Measurements from ENCODE around the gene ADAM8. TPM values are rescaled to one million over a fixed set of nuclear protein-coding genes. Genes with fewer than 3 reads are reported as not detected.
"Not testable (repeated sequence)": the region's sequence is repeated elsewhere in the genome, so short reads cannot be mapped to it uniquely, and the experiment has no call there.

Gene ADAM8
- total RNA-seq, 1 donor from 2014 or later, result 20.3 TPM

DNA sequence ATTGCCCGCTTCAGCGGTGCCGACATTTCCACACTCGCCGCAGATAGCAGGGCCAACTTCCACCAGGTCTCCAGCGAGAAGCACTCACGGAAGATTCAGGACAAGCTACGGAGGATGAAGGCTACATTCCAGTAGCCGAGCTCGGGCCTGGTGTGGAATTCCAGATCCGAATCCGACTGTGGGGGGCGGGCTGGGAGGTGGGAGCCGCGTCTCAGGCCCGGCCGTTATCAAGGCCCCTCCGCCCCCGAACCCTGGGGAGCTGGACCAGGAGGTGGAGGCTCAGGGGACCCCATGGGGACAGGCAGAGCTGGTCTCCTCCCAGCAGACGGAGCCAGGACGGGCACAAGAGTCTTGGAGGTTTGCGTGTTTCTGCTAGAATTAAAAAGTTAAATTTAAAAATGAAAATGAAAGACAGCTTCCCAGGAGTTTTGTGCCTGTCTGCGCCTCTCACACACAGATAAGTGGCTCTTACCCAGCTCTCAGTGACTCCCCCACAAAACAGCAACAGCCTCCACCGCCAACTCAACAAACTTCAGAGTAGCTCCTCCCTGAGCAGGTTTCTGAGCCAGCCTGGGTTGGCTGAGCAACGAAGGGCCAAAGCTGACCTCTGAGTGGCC lies 51.8 kb downstream of the ADAM8 start:
- TF ChIP-seq, protein P1, sequence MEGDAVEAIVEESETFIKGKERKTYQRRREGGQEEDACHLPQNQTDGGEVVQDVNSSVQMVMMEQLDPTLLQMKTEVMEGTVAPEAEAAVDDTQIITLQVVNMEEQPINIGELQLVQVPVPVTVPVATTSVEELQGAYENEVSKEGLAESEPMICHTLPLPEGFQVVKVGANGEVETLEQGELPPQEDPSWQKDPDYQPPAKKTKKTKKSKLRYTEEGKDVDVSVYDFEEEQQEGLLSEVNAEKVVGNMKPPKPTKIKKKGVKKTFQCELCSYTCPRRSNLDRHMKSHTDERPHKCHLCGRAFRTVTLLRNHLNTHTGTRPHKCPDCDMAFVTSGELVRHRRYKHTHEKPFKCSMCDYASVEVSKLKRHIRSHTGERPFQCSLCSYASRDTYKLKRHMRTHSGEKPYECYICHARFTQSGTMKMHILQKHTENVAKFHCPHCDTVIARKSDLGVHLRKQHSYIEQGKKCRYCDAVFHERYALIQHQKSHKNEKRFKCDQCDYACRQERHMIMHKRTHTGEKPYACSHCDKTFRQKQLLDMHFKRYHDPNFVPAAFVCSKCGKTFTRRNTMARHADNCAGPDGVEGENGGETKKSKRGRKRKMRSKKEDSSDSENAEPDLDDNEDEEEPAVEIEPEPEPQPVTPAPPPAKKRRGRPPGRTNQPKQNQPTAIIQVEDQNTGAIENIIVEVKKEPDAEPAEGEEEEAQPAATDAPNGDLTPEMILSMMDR (IDR thresholded peaks at IDR 0.05), result no peak
- Histone ChIP-seq H3K4me3 (no peak overlapping the region), H3K4me1 (no peaks in the 10 kb centered on the region), H3K27me3 (peaks cover 37% of the 10 kb centered on the region), H3K27ac (no peak overlapping the region), H3K36me3 (no peaks in the 10 kb centered on the region), H3K9me3 (no peaks in the 10 kb centered on the region)
- ATAC-seq (peak; percentile 62), DNase-seq (no peak)
- intact Hi-C loops (cut with DNase I), result no loop called here

DNA sequence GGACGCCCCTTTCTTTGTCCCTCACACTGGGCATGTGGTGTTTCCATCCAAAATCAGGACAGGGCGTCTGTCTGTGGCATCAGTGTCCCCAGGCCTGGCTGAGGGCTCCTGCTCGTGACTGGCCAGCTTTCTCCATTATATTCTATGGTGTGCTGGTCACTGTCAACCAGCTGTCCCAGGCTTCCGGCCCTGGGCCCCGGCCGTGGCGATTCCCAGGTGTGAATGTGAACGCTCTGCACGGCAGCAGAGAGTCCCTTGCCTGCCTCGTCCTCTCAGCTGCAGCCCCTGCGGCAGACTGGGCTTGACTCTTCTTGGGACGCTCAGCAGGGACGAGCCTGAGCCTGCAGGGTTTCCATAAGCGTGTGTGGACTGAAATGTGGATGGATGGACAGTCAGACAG lies 52.6 kb downstream of the ADAM8 start:
- H3K27me3 ChIP-seq, result peaks cover 37% of the 10 kb centered on the region
- H3K36me3 ChIP-seq, result no peaks in the 10 kb centered on the region
- intact Hi-C loops (cut with DNase I), result no loop called here
- H3K9me3 ChIP-seq, result no peaks in the 10 kb centered on the region
- DNase-seq (no peak), ATAC-seq (no peak)
- no peak overlapping the region for H3K4me3 ChIP-seq
- TF ChIP-seq, protein P1 (IDR thresholded peaks at IDR 0.05), result no peak
- H3K4me1 ChIP-seq, result no peaks in the 10 kb centered on the region
- H3K27ac ChIP-seq, result no peak overlapping the region

DNA sequence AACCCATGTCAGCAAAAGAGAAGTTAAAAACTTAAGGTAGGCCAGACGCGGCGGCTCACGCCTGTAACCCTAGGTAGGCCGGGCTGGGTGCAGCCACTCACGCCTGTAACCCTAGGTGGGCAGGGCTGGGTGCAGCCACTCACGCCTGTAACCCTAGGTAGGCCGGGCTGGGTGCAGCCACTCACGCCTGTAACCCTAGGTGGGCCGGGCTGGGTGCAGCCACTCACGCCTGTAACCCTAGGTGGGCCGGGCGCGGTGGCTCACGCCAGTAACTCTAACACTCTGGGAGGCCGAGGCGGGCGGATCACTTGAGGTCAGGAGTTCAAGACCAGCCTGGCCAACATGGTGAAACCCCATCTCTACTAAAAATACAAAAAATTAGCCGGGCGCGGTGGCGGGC lies 54.9 kb downstream of the ADAM8 start:
- H3K27ac ChIP-seq; H3K4me3 ChIP-seq; H3K9me3 ChIP-seq; intact Hi-C loops (cut with DNase I); H3K36me3 ChIP-seq; H3K4me1 ChIP-seq; DNase-seq; ATAC-seq: not testable (repeated sequence)
- peaks cover 20% of the 10 kb centered on the region for H3K27me3 ChIP-seq

DNA sequence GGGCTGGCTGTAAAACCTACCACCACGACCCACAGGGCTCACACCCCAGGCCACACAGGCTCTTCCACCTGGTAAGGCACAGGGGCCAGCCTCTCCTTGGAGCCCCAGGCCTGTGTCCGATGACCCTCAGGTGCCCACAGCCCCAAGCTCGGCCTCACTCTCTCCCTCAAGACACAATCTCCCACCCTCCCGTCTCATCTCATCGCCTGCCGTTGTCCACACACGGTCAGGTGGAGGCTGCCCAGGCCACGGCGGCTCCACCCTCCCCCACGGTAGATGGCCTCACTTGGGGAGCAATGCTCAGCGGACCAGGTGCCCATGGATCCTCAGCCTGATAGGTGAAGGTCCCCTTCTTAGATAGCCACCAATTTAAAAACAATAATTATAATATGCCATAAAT lies 55.3 kb downstream of the ADAM8 start:
- Histone ChIP-seq H3K9me3 (no peaks in the 10 kb centered on the region), H3K27ac (no peak overlapping the region), H3K4me1 (no peaks in the 10 kb centered on the region), H3K27me3 (peaks cover 16% of the 10 kb centered on the region), H3K4me3 (no peak overlapping the region), H3K36me3 (no peaks in the 10 kb centered on the region)
- intact Hi-C loops (cut with DNase I), result no loop called here
- ATAC-seq (no peak), DNase-seq (no peak)
- TF ChIP-seq, protein P1 (IDR thresholded peaks at IDR 0.05), result no peak

DNA sequence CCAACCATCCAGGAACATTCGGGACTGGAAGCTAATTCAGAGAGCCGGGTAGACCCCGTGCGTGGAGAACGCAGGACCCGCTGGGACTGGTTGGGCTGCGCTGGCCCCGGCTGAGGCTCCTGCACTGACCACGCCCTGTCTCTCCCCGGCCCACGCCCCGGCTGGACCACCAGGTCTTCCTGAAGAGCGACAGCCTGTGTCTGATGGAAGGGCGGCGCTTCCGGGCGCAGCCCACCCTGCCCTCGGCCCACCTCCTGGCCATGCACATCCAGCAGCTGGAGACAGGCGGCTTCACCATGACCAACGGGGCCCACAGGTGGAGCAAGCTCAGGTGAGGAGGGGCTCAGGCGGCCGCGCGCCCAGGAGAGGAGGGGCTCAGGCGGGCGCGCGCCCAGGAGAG lies 56.9 kb downstream of the ADAM8 start:
- DNase-seq (no peak), ATAC-seq (no peak)
- no peak overlapping the region for H3K27ac ChIP-seq
- H3K36me3 ChIP-seq, result no peaks in the 10 kb centered on the region
- H3K4me3 ChIP-seq, result no peak overlapping the region
- no peaks in the 10 kb centered on the region for H3K9me3 ChIP-seq
- H3K4me1 ChIP-seq, result no peaks in the 10 kb centered on the region
- peaks cover 13% of the 10 kb centered on the region for H3K27me3 ChIP-seq
- intact Hi-C loops (cut with DNase I), result no loop called here
- TF ChIP-seq, protein P1 (IDR thresholded peaks at IDR 0.05), result no peak

DNA sequence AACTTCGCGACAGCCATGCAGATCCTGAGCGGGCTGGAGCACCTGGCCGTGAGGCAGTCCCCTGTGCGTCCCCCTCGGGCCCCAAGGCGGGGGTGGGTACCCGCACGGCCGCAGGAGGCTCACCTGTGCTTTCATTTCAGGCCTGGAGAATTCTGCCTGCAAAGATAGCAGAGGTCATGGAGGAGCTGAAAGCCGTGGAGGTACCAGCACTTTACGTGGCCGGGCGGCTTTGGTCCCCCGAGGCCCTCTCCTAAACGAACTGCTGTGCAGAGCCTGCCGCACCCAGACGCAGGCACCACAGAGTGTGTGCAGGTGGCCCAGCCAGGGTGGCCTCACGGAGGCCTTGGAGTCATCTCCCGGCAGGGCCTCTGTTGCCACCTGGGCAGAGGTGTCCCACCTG lies 57.8 kb downstream of the ADAM8 start:
- H3K27ac ChIP-seq, result no peak overlapping the region
- ATAC-seq (no peak), DNase-seq (no peak)
- H3K4me1 ChIP-seq, result no peaks in the 10 kb centered on the region
- H3K4me3 ChIP-seq, result no peak overlapping the region
- H3K27me3 ChIP-seq, result peaks cover 13% of the 10 kb centered on the region
- H3K9me3 ChIP-seq, result no peaks in the 10 kb centered on the region
- TF ChIP-seq, protein P1 (IDR thresholded peaks at IDR 0.05), result no peak
- no peaks in the 10 kb centered on the region for H3K36me3 ChIP-seq
- intact Hi-C loops (cut with DNase I), result no loop called here
